HG02943 (cell line): ENCODE data around the gene PROM1.

Source experiments
- ATAC-seq: cut with Tn5 transposase; IDR thresholded peaks from one replicate; pipeline ENCODE4 v1.9.1; 2021; ENCODE audit warnings: mild to moderate bottlenecking, low read depth, moderate library complexity; ENCODE audit not compliant: unreplicated experiment

Gene PROM1

DNA sequence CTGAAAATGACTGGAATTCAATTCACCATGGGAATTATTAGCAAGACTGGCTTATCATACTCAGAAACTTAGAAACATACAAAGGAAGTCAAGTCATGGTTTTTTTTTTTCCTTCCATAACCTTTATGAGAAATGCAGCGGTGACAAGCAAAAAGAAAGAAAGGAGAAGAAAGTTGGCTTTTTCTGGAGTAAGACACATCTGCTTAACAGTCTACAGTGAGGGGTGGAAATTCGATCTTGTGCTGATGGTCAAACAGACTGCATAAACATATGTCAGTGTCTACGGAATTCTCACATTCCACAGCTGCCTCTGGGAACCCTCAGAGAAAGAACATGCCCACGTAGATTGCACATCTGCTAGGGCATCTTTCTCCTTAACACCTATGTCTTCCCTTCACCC lies 54.6 kb downstream of the PROM1 start:
- ATAC-seq = no peak

DNA sequence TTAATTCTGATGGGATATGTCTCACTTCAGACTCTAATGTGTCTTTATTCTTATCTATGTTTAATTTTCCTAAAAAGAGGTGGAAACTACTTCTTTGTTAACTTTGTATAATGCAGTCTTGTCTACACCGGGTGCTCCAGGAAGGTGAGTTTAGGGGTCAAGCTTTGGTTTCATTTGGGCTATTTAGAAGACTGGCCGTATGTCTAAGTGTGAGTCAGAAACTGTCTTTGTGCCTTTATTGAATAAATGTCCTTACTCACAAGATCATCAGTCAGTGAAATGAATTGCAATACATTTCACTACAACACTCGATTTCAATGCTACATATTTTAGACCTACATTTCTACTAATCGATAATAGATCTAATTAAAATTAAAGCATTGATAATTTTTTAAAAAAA lies 56.2 kb downstream of the PROM1 start:
- ATAC-seq = no peak

DNA sequence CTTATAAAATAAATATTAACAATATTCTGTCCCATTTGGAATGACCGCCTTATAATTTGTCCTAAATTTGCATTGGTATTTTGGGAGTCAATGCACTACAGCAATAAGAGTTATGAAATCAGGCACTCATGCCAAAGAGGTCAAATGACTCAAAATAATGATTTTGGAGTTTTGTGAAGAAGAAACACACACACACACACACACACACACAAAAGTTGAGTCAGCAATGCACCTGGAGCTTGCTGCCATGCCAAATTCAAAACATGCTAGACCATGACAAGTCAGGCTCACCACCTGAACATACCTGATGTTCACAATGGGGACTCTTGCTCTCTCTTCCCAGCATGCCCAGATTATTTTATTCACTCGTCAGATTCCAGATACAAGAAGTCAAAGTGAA lies 56.7 kb downstream of the PROM1 start:
- ATAC-seq = no peak

DNA sequence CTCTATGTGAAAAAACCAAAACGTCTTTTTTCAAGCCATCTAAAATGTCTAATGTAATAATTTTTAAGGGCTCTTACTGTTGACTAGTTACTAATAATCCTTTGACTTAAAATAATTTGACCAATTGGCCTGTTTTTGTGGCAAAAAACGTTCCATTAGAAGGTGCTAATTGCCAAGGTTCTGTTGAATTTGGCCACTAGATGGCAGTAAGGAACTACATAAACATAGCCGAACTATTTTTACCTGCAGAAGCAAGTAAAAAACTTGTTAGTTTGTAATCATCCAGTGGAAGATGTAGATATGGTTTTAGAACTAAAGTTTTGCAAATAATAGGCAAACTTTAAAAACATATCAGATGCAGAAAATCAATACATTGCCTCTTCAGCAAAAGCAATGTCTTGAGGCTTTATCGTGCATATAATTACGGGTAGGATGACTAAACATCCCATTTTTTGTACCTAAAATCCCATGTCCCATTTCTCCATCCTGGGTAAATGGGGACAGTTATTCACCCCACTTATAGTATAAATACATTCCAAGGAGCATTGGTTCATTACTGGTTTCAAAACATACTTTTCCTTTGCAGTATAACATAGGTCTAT lies 57.6 kb downstream of the PROM1 start:
- ATAC-seq = no peak

DNA sequence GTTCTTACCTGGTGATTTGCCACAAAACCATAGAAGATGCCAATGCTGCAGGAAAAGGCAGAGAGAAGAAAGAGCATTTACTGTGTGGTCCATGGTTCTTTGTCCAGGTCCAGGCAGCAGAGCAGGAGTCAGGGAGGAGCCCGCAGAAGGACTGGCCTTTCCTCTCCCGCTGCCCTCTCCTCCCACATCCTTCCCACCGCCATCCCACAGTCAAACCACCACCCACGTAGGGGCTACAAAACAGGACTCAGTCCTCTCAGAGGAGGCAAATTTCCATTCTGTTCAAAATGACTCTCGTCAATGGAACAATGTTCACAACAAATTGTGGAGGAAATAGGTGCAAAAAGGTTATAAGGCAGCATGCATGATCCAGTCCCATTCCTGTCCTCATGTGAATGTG lies 58.6 kb downstream of the PROM1 start:
- no peak for ATAC-seq

DNA sequence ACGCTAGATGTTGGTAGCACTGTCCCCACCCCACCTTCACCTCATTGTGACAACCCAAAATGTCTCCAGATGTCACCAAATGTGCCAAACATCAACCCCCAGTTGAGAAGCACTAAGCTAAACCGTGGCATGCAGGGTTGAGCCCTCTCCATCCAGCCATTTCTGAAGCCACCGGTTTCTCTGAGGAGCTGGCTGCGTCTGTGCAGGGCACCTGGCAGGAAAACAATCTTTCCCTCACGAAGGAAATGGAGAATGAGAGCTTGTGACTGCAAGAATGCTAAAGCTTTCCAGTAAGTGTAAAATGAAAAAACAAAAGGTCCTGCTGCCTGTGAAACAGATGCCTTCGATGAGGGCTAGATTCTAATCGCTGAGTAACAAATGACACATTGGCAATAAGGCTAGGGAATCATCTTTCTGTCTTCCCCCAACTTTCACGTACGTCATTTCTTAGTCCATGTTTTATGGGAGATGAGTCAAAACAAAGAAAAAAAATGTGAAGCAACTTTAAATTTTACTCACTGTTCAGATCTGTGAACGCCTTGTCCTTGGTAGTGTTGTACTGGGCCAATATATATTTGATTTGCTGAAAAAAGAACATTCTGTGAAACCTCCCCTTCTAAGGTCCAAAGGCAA lies 59.9 kb downstream of the PROM1 start:
- ATAC-seq = no peak

DNA sequence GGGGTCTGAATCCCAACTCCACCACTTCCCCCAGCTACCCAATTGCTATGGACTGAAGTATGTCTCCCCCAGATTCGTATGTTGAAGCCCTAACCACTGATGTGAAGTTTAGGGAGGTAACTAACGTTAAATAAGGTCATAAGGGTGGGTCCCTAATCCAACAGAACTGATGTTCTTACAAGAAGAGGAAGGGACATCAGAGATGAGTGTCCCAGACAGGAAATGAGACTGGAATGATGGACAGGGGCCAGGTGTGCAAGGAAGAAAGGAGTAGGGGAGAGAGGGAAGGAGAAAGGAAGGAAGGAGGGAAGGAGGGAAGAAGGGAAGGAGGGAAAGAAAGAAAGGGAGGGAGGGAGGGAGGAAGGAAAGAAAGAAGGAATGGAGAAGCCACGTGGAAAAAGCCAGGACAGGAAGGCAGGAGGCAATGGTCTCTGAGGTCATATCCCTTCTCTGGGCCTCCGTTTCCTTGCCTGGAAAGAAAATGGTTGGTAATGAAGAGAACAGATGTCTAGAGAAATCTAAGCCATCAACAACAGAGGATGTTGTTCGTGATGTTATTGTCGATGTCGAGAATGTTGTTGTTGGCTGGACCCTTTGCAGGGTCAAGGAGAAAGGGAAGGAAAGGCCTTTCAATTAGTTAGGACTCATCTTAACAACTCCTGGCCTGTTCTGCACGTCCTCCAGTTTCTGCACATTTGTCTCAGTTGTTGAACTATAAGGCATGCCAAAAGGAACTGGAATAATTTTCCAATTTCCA lies 61.8 kb downstream of the PROM1 start:
- ATAC-seq = no peak

DNA sequence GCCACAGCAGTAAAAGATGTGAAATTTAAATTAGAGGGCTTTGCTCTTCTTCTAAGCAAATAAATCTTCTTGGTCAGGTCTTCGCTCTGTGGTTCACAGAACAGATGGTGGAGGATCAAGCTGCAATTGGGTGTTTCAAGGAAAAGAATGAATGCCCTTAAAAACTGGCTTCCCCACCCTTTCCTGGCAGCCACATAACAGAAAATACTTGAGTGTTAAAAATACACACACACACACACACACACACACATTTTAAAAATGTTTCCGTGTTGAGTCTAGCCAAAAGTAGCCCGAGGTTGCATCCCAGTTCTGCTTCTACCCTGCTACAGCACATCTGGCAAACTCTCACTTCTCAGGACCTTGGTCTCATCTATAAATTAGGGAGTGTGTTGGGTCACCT lies 64.2 kb downstream of the PROM1 start:
- no peak for ATAC-seq

DNA sequence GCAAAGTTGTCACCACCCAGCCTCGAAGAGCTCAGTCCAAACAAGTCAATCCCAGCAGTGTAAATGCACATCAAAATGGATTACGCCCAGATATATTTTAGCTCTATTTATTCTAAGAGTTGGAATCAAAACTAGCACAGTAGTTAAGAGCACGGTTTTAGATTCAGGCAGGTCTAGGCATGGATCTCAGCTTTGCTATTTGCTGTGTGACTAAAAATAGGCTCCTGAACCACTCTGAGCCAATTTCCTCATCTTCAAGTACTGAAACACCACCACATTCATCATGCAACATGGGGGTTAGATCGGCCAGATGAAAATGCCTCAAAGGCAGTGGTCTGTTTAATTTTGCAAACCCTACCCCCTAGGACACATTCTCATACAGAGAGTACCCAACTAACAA lies 65.0 kb downstream of the PROM1 start:
- no peak for ATAC-seq

DNA sequence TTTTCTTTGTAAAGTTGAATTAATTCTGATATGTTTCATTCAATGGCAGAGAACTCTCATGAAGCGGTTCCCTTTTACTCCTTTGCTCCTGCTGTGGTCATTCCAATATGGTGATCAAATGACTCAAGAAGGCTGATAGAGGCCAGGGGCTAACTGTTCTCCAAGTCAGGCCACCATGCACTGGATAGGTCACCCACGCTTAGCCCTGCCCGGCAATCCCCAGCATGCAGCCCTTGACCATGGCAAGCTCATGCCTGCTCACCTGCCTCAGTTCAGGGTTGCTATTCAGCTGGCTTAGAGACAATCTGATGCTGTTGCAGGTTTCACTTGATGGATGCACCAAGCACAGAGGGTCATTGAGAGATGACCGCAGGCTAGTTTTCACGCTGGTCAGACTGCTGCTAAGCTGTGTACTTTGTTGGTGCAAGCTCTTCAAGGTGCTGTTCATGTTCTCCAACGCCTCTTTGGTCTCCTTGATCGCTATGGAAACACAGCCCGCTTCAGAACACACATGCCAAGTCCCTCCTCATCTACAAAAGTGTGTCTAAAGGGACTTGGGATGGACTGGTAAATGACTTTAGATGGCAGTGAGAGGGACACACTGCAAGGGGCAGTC lies 65.7 kb downstream of the PROM1 start:
- no peak for ATAC-seq

DNA sequence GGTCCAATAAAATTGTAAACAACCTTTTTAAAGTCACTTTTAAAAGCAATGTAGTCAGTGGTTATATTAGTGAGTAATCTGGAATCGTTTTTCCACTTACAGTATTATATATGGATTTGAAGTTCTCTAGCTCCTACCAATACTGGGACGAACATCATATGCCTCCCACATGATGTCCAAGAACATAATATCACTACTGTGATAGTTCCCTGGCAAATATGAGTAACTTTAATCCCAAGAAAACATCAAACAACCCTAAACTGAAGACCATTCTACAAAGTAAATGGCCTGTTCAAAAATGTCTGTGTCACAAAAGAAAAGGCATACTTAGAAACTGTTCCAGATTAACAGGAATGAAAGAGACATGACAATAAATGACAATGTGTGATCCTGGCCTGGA lies 67.3 kb downstream of the PROM1 start:
- no peak for ATAC-seq

DNA sequence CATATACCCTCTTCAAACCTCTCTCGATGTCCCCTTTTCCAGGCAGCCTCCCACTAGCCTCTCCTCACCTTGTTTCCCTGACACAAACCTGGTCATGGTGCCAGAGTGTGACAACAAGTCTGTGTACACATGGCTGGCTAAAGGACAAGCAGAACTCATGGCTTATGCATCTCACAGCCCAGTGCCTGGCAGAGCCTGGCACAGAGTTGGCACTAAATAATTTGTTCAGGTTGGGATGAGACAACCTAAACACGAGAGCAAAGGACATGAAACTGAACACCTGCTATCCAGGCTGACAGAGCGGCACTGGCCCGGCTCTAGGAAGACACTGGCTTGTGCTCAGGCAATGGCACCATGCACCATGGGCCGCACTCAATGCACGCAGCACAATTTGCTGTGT lies 72.7 kb downstream of the PROM1 start:
- no peak for ATAC-seq

DNA sequence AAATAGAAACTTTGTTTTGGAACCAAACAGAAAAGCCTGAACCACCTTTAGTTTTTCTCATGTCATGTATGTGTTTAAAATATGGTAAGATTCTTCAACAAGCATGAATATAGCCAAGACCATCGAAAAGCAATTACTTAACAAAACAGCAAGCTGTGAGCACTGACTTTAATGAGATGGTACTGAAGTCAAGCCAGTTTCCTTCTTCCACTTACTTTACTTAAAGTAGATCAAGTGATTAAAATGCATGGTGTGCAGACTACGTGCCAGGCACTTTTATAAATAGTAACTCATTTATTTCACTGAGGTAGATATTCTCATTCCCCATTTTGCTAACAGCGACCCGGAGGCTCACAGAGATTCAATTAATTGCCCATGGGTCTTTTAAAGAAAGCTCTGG lies 74.7 kb downstream of the PROM1 start:
- no peak for ATAC-seq

DNA sequence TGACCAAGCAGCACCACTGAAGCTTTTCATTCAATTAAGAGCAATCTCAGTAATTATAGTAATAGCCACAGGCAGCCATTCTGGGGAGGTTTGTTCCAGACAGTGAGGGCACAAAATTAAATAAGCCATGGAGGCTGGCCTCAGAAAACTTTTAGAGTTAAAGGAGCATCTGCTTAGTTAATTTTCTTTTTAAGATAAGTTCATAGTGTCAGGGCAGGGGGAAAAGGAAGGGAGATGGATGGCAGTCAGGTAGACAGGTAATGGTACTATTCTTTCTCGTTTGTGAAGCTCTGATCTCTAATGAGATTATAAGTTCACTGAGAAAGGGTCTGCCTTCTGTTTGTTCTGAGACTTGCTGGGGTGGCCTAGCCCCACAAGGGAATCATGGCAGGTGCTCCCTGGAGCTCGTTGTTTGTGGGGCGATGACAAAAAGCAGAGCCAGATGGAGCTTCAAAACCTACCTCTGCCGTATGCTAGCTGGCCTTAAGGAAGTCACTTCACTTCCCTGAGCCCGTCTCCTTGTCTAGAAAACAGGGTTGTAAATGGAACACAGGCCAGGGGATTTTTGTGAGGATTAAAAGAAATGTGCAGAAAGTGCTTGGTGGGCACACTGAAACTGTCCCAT lies 76.2 kb downstream of the PROM1 start:
- ATAC-seq = no peak

DNA sequence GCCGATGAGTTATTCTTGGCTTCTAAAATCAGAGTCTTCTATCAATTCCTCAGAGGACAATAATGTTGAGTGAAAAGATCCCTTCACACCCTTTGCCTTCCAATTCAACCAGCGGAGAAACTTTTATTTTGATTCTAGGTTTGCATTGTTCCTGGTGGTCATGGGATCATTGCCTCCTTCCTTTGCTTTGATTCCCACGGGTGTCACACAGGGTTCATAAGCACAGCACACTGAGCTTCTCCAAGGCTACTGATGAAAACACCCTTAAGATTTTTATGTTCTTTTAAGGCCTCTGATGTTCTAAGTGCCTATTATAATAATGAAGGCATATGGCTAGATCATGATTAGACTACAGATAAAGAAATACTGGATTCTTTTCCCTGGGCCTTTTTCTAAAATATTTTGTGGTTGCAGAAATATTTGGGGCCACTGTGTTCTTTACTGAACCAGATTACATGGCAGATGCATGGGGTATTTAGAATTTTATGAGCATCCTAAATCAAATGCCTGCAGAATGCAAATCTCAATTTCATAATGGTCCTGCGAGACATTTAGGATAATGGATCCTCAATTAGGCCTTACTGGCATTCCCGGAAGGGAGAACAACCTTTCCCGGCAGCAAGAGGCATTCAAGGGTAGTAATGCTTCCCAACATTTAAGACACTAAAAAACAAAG lies 76.9 kb downstream of the PROM1 start:
- ATAC-seq = no peak

DNA sequence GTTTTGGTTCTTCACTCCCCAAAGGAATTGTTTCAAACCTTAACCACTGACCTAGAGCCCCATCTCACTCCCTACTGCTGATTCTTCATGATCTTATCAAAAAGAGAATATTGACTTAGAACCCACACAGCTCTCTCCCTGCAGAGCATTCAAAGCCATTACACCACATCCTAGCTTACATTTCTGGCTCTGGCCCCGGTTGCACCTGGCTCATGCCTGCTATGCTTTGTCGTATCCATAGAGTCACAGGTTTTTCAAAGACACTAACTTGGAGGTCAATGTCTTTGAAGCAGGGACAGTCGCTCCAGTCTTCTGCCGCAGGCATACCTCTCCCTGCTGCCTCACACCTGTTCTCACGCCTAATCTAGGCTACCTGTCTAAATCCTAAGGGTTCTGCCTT lies 78.1 kb downstream of the PROM1 start:
- no peak for ATAC-seq

DNA sequence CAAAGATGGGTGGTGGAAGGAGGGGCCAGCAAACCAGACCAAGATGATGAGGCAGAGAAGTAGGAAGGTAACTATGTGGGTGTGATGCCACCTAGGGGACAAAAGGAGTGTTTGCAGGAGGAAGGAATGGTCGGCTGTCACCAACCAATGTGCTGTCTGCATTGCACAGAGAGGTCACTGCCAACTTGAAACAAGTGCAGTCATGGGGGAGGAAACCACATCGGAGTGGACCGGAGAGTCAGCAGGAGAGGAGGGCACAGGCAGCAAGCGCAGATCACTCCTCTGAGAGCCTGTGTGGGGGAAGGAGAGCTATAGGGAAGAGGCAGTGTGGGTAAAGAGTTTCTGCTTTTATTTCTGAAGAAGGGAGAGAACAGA lies 82.4 kb downstream of the PROM1 start:
- peak; percentile 97 for ATAC-seq

DNA sequence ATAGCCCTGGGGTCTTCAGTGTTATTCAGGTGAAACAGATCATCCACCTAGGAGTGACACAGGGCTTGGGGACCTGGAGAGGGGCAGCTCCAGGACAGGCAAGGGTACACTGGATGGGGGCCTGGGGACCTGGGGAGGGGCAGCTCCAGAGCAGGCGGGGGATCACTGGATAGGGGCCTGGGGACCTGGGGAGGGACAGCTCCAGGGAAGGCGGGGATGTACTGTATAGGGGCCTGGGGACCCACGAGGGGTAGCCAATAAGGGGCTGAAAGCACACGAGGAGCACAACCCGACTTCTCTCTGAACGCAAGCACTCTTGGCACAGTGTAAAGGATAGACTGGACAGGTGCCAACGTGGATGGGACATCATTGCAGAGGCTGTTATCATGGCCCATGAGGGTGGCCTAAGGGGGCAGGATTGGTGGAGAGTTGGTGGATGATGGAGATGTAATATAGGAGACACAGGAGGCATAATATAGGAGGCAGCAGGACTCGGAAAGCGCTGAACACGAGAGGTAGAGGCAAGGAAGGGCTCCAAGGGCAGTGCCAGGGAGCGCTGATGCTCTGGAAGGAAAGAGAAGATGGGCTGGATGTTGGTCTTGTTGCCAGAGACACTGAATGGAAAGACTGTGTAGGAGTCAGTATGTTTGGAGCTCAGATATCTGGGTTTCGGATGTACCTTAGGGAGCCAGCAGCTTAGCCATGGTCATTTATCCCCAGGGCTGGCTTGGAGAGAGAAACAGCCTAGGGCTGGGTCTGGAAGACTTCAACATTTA lies 82.9 kb downstream of the PROM1 start:
- no peak for ATAC-seq

DNA sequence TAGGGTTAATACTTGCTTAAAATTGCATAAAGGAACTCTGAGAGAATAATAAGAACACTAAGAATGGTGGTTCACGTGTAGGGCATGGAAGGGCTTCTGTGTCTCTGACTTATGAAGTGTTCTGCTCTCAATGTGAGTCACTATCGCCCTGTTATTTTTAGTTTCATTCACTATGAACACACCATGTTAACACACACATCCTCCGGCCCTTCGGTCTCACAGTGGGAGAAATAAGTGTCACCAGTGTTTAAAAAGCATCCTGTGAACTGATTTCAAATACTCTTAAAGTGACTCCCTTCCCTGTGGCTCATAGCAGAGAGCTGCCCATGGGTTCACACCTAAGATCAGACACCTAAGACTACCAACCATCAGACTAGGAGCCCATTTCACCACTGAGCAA lies 87.0 kb downstream of the PROM1 start:
- no peak for ATAC-seq

DNA sequence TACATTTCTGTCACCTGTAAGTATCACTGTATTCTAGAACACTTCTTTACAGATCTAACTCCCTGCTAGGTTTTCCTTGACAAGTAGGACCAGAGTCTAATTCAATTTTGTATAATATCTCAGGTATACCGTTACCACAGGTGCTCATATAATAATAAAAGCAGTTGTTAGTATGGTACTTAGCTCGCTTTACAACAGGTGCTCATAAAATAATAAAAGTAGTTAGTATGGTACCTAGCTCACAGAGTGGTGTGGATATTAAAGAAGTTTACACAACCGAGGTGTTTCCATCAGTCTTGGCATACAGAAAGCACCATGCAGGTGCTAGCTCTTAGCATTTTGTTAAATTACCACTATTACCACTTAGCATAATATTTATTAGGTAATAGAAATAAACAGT lies 88.0 kb downstream of the PROM1 start:
- ATAC-seq = no peak
